H9 (cell line): Measurements from ENCODE around the gene PID1. TPM values are rescaled to one million over a fixed set of nuclear protein-coding genes. Genes with fewer than 3 reads are reported as not detected.
A peak's percentile ranks its signal among the peaks of the same experiment; 100 is the strongest.

ENCODE experiments used
- DNase-seq: peaks from one replicate; pipeline ENCODE4 v3.0.0-alpha.2; 2017
- H2AFZ ChIP-seq: one replicate; pipeline ENCODE4 v1.6.1; 2013; ENCODE audit warnings: mild to moderate bottlenecking, low read length, control low read depth, moderate library complexity
- H2AK5ac ChIP-seq: 2 replicates; pipeline ENCODE4 v1.6.1; 2013; ENCODE audit warnings: low read length, control low read depth, mixed read lengths; ENCODE audit not compliant: insufficient read length
- H2BK120ac ChIP-seq: one replicate; pipeline ENCODE4 v1.6.1; 2013; ENCODE audit warnings: low read depth, mild to moderate bottlenecking, low read length, control low read depth, inconsistent platforms; ENCODE audit not compliant: poor library complexity, severe bottlenecking
- H2BK12ac ChIP-seq: 2 replicates; pipeline ENCODE4 v1.6.1; 2013; ENCODE audit warnings: low read length, control low read depth, mixed read lengths, low read depth; ENCODE audit not compliant: insufficient read length
- H2BK15ac ChIP-seq: 2 replicates; pipeline ENCODE4 v1.6.1; 2013; ENCODE audit warnings: low read depth, low read length, control low read depth
- H2BK20ac ChIP-seq: one replicate; pipeline ENCODE4 v1.6.1; 2013; ENCODE audit warnings: low read depth, mild to moderate bottlenecking, low read length, control low read depth, inconsistent platforms; ENCODE audit not compliant: poor library complexity, severe bottlenecking
- H2BK5ac ChIP-seq: 2 replicates; pipeline ENCODE4 v1.6.1; 2013; ENCODE audit warnings: low read length, control low read depth, mixed read lengths; ENCODE audit not compliant: insufficient read length
- H3K14ac ChIP-seq: 2 replicates; pipeline ENCODE4 v1.6.1; 2013; ENCODE audit warnings: low read length, control low read depth; ENCODE audit not compliant: insufficient read depth
- H3K18ac ChIP-seq: 2 replicates; pipeline ENCODE4 v1.6.1; 2013; ENCODE audit warnings: low read depth, mild to moderate bottlenecking, mixed read lengths, low read length, control low read depth; ENCODE audit not compliant: insufficient read length
- H3K23ac ChIP-seq: 2 replicates; pipeline ENCODE4 v1.6.1; 2013; ENCODE audit warnings: low read length, control low read depth, mixed read lengths, low read depth; ENCODE audit not compliant: insufficient read length
- H3K23me2 ChIP-seq: 2 replicates; pipeline ENCODE4 v1.6.1; 2013; ENCODE audit warnings: low read depth, mild to moderate bottlenecking, mixed read lengths, low read length, control low read depth; ENCODE audit not compliant: insufficient read length, poor library complexity, severe bottlenecking
- H3K27ac ChIP-seq: 2 replicates; pipeline ENCODE4 v1.5.1; 2013; ENCODE audit warnings: low read length, control low read depth, mixed read lengths, low read depth; ENCODE audit not compliant: insufficient read length
- H3K27me3 ChIP-seq: 2 replicates; pipeline ENCODE4 v1.6.1; 2013; ENCODE audit warnings: low read length, control low read depth, inconsistent platforms; ENCODE audit not compliant: insufficient read depth
- H3K4ac ChIP-seq: 2 replicates; pipeline ENCODE4 v1.6.1; 2013; ENCODE audit warnings: low read depth, mild to moderate bottlenecking, control low read depth, inconsistent platforms, low read length, moderate library complexity
- H3K4me1 ChIP-seq: 2 replicates; pipeline ENCODE4 v1.6.1; 2013; ENCODE audit warnings: low read length, control low read depth, inconsistent platforms; ENCODE audit not compliant: insufficient read depth
- H3K4me2 ChIP-seq: 2 replicates; pipeline ENCODE4 v1.6.1; 2013; ENCODE audit warnings: low read length, control low read depth, mixed read lengths; ENCODE audit not compliant: insufficient read length, insufficient read depth
- H3K56ac ChIP-seq: 2 replicates; pipeline ENCODE4 v1.6.1; 2013; ENCODE audit warnings: low read depth, mild to moderate bottlenecking, mixed read lengths, low read length, control low read depth; ENCODE audit not compliant: insufficient read length
- H3K79me1 ChIP-seq: 2 replicates; pipeline ENCODE4 v1.6.1; 2013; ENCODE audit warnings: low read depth, mild to moderate bottlenecking, moderate library complexity, low read length, control low read depth, inconsistent platforms; ENCODE audit not compliant: insufficient read depth, poor library complexity, severe bottlenecking
- H3K79me2 ChIP-seq: 2 replicates; pipeline ENCODE4 v1.6.1; 2013; ENCODE audit warnings: low read length, control low read depth, inconsistent platforms; ENCODE audit not compliant: insufficient read depth
- H3K9ac ChIP-seq: 2 replicates; pipeline ENCODE4 v1.6.1; 2013; ENCODE audit warnings: low read length, control low read depth, mixed read lengths; ENCODE audit not compliant: insufficient read length; ENCODE audit errors: extremely low read depth
- H3K9me3 ChIP-seq: one replicate; pipeline ENCODE4 v1.6.1; 2013; ENCODE audit warnings: low read depth, low read length, inconsistent platforms; ENCODE audit not compliant: control insufficient read depth
- H3T11ph ChIP-seq: one replicate; pipeline ENCODE4 v1.6.1; 2013; ENCODE audit warnings: mild to moderate bottlenecking, low read length, control low read depth, inconsistent platforms
- H4K20me1 ChIP-seq: one replicate; pipeline ENCODE4 v1.6.1; 2013; ENCODE audit not compliant: control insufficient read depth, insufficient read length, insufficient read depth
- H4K5ac ChIP-seq: 2 replicates; pipeline ENCODE4 v1.6.1; 2013; ENCODE audit warnings: low read depth, mild to moderate bottlenecking, mixed read lengths, low read length, control low read depth; ENCODE audit not compliant: insufficient read length
- H4K8ac ChIP-seq: replicated peaks from 2 replicates; pipeline ENCODE4 v1.6.1; 2013; ENCODE audit warnings: low read length, control low read depth, mixed read lengths, low read depth; ENCODE audit not compliant: insufficient read length
- H4K91ac ChIP-seq: 2 replicates; pipeline ENCODE4 v1.6.1; 2013; ENCODE audit warnings: low read depth, mild to moderate bottlenecking, moderate library complexity, mixed read lengths, low read length, control low read depth; ENCODE audit not compliant: insufficient read length
- H3K27ac Mint-ChIP-seq, 3 experiments: 2 replicates in 2 of 3; 3 replicates in 1 of 3; pipeline ENCODE4 v1.8.0; 2020 to 2021; ENCODE audit warnings: mixed read lengths in 3 of 3, mild to moderate bottlenecking in 1 of 3, moderate library complexity in 1 of 3
- H3K27me3 Mint-ChIP-seq: 2 replicates; pipeline ENCODE4 v1.8.0; 2021; ENCODE audit warnings: low read depth, mild to moderate bottlenecking, moderate library complexity, mixed read lengths
- H3K36me3 Mint-ChIP-seq, 3 experiments: 2 replicates in 2 of 3; 3 replicates in 1 of 3; pipeline ENCODE4 v1.8.0; 2020 to 2021; ENCODE audit warnings: low read depth in 3 of 3, mixed read lengths in 3 of 3; ENCODE audit not compliant: insufficient read depth in 1 of 3
- H3K4me1 Mint-ChIP-seq, 2 experiments: 2 replicates each; pipeline ENCODE4 v1.8.0; 2020; ENCODE audit warnings: mixed read lengths in 2 of 2
- H3K4me3 Mint-ChIP-seq, 2 experiments: 2 replicates in 1 of 2; 3 replicates in 1 of 2; pipeline ENCODE4 v1.8.0; 2020 to 2021; ENCODE audit warnings: mild to moderate bottlenecking in 2 of 2, mixed read lengths in 2 of 2, moderate library complexity in 1 of 2
- H3K9me3 Mint-ChIP-seq, 2 experiments: 2 replicates in 1 of 2; 3 replicates in 1 of 2; pipeline ENCODE4 v1.8.0; 2020; ENCODE audit warnings: mild to moderate bottlenecking in 2 of 2, mixed read lengths in 2 of 2, moderate library complexity in 1 of 2
- CTCF ChIP-seq: fragments of 200-600 bp; sonication (generic); conservative IDR thresholded peaks from 3 replicates; pipeline ENCODE4 v1.8.0; 2021; ENCODE audit warnings: antibody characterized with exemption, mild to moderate bottlenecking
- WGBS: extraction: QIAGEN DNeasy Blood & Tissue Kit; methylation state at CpG from one replicate; pipeline ENCODE4 v1.1.7; 2013; ENCODE audit warnings: missing lambda C conversion rate, low lambda C conversion rate, mixed read lengths; ENCODE audit not compliant: insufficient read length; ENCODE audit errors: extremely low coverage; 5-methylcytosine and 5-hydroxymethylcytosine counted together
- total RNA-seq: library from RNA; stranded (reverse); gene quantifications from 2 replicates; pipeline ENCODE4 v1.2.1, GENCODE V29; 2021

Gene PID1
- total RNA-seq, 1 experiment from 2014 or later = 1.4 TPM

DNA sequence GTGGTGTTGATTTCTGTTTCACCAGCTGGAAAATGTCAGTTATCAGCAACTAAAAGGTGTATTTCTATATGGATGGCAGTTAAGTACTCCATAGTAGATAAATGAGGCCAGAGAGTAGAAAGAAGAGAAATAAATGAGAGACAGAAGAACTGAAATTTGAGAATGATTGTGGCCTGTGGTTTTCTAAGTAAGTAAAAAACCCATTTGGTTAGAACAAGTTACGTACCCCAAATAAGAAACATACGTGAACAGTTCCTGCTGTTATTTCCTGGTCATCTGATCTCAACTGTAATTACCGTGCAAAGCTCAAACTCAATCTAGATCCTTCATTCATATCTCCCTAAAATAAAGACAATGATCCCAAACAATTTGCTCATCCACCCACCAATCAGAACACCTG lies 181.3 kb downstream of the PID1 start:
- no peaks in the 10 kb centered on the region for H4K20me1 ChIP-seq
- no peak overlapping the region for H4K91ac ChIP-seq
- peaks cover 5 to 11% of the 10 kb centered on the region in 2 experiments for H3K4me1 Mint-ChIP-seq
- H2AK5ac ChIP-seq = no peak overlapping the region
- H3K9me3 ChIP-seq = no peaks in the 10 kb centered on the region
- H3K18ac ChIP-seq = no peak overlapping the region
- H3K9me3 Mint-ChIP-seq = peaks cover 2% of the 10 kb centered on the region in 2 experiments; a peak in 1 of 5 replicates
- peaks cover 0 to 7% (median 3%) of the 10 kb centered on the region in 3 experiments; a peak in 1 of 7 replicates for H3K36me3 Mint-ChIP-seq
- H3K56ac ChIP-seq = no peak overlapping the region
- H3K23me2 ChIP-seq = no peaks in the 10 kb centered on the region
- H3K4me1 ChIP-seq = no peaks in the 10 kb centered on the region
- H3K27me3 ChIP-seq = no peaks in the 10 kb centered on the region
- H2BK5ac ChIP-seq = no peak overlapping the region
- no peak for DNase-seq
- no peak overlapping the region for H2BK12ac ChIP-seq
- no peak overlapping the region for H3K14ac ChIP-seq
- no peaks in the 10 kb centered on the region for H3K79me1 ChIP-seq
- no peak overlapping the region for H4K8ac ChIP-seq
- H2BK15ac ChIP-seq = no peak overlapping the region
- no peak overlapping the region for H3T11ph ChIP-seq
- no CpG with 5 or more reads among the region's 3 CpGs for WGBS
- H3K4me2 ChIP-seq = no peak overlapping the region
- H3K27ac Mint-ChIP-seq = peak overlapping the region in 1 of 3 experiments; percentile 19; a peak in 1 of 7 replicates
- H2BK20ac ChIP-seq = no peak overlapping the region
- no peak overlapping the region for H3K23ac ChIP-seq
- no peak overlapping the region for H3K4ac ChIP-seq
- H3K79me2 ChIP-seq = no peaks in the 10 kb centered on the region
- TF ChIP-seq CTCF = no peak
- no peak overlapping the region for H3K4me3 Mint-ChIP-seq
- no peak overlapping the region for H3K27ac ChIP-seq
- H3K9ac ChIP-seq = no peak overlapping the region
- no peak overlapping the region for H2AFZ ChIP-seq
- no peak overlapping the region for H2BK120ac ChIP-seq
- no peaks in the 10 kb centered on the region for H3K27me3 Mint-ChIP-seq
- H4K5ac ChIP-seq = no peak overlapping the region
